HG03432 (cell line): ENCODE measurements around the gene JARID2.

Source experiments
- ATAC-seq: cut with Tn5 transposase; IDR thresholded peaks from one replicate; pipeline ENCODE4 v1.9.1; 2021; ENCODE audit warnings: mild to moderate bottlenecking, moderate library complexity; ENCODE audit not compliant: unreplicated experiment

The JARID2 gene

DNA sequence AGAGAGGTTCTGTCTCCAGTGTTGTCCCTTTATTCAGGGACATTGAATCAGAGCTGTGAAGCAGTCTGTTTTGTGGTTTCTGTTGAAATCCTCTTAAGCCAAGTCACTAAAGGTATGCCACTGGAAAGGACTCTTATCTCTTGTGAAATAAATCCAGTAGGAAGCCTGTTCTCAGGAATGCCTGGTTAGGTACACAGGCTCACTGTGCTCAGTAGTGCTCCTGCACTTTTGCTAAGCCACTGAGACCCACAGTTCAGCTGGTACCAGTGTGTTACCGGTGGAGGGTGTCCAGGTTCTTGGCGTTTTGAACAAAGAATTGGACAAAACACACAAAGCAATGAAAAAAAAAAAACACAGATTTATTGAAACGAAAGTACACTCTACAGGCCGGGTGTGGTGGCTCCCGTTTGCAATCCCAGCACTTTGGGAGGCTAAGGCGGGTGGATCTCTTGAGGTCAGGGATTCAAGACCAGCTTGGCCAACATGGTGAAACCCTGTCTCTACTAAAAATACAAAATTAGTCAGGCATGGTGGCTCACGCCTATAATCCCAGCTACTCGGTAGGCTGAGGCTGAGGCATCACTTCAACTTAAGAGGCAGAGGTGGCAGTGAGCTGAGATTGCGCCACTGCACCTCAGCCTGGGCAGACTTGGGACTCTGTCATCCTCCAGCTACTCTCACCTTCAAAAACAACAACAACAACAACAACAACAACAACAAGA is 186.1 kb downstream of the JARID2 start:
- ATAC-seq: no peak

DNA sequence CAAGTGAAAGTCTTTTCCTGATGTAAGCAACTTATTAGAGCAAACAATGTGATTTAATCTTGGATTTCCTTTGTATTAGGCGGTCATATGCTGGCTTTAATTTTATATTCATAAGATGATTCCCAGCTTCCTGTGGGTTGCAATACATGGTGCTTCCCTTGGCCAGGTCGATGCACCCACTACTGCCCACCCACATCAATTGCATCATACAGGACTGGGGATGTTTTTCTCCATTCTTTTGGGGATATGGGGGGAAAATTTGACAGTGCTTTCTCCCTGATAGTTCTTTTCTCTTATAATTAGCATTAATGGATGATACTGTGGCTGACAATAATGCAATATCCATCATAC is 187.6 kb downstream of the JARID2 start:
- ATAC-seq: no peak

DNA sequence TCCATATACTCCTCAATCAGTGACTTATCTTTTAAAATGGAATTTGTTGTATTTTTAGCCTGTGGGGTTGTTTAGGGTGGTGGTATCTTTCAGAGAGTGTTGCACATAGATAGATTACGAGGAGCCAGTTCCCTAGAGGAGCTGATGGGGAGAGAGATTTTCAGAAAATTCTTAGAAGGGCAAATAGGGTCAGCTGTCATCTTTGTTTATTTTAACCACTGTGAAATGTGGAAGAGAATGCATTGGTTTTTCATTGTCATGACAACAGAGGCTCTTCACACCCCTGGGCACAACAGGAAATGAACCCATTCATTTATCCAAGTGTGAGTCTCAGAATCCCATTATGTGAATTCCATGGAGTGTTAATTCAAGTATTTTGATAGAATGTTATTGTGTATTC is 188.4 kb downstream of the JARID2 start:
- no peak for ATAC-seq

DNA sequence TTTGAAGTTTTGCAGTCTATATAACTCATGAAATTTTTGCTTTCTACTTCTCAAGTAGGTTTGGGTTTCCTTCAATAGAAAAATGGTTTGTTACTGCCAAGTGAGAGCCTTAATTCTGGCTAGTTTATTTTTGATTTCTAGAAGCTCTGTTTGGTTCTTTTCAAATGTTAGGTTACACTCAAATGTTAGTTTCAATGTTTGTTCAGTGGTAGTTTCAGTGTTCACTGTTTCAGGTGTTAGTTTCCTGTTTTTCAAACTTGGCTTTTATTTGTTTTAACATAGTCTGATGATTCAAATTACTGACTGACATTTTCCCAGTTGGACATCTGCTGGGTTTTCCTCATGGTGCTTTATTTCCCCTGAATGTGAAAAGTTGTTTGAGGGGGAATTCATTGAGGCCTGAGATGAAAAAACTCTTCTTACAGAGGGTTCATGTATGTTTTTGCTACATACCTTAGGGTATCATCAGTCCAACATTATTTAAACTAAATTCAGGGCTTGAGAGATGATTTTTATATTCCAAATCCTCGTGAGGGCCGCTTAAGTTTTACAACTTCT is 189.0 kb downstream of the JARID2 start:
- no peak for ATAC-seq

- ATAC-seq: no peak
Measured at GRCh38 chr6:15435468-15435867, 189.6 kb downstream of the JARID2 start.

DNA sequence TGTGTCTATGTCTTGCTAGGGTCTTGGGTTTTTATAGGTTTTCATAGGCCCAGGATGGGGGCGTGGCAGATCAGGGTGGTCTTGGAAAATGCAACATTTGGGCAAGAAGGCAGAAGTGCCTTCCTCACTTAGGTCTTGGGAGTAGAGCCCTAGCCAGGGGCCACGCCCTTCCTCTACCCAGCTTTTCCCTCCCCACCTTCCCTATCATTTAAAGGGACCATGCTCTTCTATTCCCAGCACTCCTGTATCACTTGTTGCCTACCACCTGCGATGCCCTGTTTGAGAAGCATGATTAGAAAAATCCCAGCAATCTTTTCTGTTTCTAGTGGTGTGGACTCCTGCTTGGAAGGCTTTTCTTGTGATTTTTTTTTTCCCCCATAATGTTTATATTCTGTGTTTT is 190.6 kb downstream of the JARID2 start:
- no peak for ATAC-seq

- ATAC-seq: no peak
Measured at GRCh38 chr6:15437090-15437635, 191.3 kb downstream of the JARID2 start.

DNA sequence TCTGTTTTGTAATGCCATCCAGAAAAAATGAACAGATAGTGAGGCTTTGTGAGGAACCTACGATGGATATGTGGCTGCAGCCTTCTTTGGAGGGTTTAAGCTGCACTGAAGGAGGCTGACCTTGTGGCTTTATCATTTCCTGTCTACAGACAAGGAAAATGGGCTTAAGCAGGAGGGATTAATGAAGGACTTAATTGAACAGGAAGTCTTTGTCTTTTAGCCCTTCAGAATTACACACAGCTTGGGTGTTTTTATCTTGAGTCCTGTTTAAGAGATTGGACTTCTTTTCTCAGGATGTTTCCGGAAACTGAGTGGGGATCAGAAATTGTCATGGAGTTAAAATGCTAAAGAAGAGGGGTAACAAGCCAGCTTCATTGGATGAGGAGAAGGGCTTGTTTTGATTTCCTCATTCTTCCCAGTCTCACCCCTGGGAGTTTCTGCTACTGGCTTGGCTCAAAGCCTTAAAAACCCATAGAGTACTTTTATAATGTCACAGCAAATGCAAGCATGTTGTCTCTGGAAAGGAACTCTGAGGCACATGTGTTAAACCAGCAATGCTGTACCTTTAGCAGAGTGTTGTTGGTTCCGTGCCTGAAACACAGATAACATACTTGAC is 193.6 kb downstream of the JARID2 start:
- ATAC-seq: no peak

DNA sequence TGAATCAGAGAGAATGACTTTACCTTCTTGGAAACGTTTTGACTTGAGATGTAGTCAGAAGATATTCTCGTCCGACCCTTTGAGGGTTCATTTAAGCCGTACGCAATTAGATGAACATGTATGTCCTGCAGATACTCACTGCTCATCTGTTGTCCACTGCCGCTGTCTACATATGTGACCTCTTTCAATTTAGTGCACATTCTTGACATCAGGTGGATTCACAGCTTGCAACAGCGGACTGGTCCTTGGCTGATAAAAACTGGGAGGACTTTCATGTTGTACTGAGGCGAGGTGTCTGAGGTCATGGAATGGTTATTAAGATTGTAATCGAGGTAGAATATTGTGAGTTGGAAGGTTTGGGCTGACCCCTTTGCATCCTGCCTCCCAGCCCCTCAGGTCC is 194.2 kb downstream of the JARID2 start:
- ATAC-seq: no peak

DNA sequence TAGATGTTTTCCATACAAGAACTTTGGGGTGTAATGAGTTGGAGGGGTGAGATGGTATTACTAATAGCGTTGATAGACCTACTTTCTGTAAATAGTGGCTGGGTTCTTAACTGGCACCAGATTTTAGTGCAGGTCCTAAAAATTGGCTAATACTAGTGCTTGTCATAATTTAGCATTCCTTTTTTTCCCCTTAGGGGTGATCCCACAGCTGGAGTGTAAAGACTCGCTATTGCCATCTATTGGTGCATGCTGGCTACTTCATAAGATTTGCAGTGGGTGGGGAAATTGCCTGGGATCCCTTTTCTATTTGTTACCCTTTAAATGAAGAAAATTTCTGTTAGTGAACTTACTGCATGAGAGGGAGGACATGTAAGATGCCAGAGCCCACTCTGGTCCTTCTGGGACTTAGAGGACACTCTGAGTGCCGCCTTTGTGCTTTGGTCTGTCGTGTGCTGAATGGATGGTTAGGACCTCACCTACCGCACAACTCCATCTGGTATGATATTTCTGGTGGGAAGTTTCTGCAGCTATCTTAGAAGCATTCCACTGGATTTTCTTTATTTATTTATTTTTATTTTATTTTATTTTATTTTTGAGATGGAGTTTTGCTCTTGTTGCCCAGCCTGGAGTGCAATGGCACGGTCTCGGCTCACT is 195.5 kb downstream of the JARID2 start:
- ATAC-seq: no peak

DNA sequence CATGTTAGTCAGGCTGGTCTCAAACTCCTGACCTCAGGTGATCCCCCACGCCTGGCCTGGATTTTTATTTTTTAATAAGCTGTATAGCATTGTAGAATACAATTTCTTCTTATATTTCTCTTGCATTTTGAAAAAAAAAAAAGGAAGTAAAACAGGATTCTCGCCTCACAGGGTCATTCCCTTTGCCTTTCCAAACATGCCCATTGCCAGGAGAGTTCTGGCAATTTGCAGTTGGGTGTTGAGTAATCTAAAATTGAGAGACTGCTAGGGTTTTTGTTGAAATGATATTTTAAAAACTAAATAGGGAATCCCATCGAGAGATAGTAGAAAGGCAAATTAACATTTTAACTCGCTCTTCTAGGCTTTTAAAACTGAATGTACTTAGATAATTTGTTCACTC is 196.1 kb downstream of the JARID2 start:
- ATAC-seq: no peak

DNA sequence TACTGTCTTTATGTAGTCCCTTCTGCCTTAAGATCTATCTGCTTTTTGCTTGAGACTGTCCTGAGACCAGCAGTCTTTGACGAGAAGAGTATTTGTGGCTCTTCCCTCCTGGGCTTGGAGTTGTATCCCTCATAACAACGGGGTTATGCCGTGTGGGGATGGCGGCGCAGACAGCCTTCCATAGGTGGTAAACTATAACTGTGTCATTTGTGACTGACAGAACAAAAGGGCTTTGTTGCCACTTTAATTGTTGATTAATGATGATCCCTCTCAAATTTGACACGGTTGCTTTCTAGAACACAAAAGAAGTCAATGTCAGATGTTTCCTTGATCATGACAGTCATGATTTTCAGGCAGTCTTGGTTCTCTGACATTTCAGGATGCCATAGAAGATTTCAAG is 196.6 kb downstream of the JARID2 start:
- no peak for ATAC-seq

GRCh38 chr6:15443119-15443830 is 197.4 kb downstream of the JARID2 start:
- ATAC-seq: no peak

DNA sequence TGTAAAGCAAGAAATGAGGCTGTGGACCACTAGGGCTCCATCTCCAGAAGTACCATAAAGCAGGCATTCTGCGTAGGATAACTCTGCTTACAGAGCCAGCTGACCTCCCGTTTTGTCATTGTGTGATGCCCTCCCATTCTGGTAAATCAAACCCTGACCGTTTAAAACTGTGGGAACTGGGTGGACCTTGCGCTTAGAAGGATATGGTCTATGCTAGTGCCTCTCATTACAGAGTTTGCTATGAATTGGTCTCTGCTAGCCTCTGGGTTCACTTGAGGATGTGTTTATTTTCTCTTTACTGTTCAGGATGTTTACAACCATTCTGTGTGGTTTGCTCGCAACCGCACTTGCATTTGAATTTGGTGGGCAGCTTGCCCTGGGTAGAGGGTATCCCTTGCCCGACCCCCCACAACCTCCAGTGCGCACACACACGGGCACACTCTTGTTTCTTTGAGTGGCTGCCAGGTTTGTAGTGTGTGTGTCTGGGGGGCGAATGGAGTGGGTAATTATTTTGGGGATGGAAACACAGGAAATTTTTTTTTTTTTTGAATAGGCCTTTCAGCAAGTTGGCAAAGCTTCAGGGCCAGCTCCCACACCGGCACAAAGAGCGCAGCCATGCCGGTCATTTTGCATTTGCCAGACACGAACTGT is 198.3 kb downstream of the JARID2 start:
- ATAC-seq: no peak

DNA sequence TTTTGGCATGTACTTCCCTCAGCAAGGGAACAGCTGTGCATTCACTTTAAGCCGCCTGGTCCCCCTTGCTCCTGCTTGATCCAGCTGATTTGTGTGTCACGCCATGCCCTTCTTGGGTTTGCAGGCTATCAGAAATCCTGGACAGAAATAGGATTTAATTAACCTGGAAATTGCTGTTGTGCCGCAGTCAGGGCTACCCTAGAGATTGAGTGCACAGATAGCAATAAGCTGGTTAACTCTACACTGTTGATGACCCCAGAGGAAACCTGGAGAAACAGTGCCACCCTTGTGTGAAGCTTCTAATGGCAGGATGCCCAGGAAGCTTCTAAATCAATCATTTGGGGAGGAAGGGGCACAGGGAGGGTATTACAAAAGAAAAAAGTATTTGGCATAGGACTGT is 199.0 kb downstream of the JARID2 start:
- ATAC-seq: no peak

- ATAC-seq: no peak
Measured at GRCh38 chr6:15447546-15448267, 201.8 kb downstream of the JARID2 start.

- no peak for ATAC-seq
Measured at GRCh38 chr6:15449011-15449410, 203.1 kb downstream of the JARID2 start.

- no peak for ATAC-seq
Measured at GRCh38 chr6:15451738-15452137, 205.9 kb downstream of the JARID2 start.

- ATAC-seq: no peak
Measured at GRCh38 chr6:15452182-15452941, 206.5 kb downstream of the JARID2 start.
